ENCODE results near the gene ATP11A. TPM values are rescaled to one million over a fixed set of nuclear protein-coding genes. Genes with fewer than 3 reads are reported as not detected.

Gene ATP11A
- total RNA-seq, 2 donors from 2014 or later = 122 to 140 TPM

- 93 to 98% methylated on average over 16 to 18 of the region's 18 CpGs for WGBS, 2 experiments (ENCODE audit: insufficient coverage in 1 of 2, insufficient read length in 1 of 2)
- H3K9me3 ChIP-seq (ENCODE audit: control insufficient read depth, low read length) = peaks cover 15% of the 10 kb centered on the region
- TF ChIP-seq CTCF (conservative IDR thresholded peaks at IDR 0.05) = no peak
Observed at GRCh38 chr13:112867301-112867711, 177.5 kb downstream of the ATP11A start.

DNA sequence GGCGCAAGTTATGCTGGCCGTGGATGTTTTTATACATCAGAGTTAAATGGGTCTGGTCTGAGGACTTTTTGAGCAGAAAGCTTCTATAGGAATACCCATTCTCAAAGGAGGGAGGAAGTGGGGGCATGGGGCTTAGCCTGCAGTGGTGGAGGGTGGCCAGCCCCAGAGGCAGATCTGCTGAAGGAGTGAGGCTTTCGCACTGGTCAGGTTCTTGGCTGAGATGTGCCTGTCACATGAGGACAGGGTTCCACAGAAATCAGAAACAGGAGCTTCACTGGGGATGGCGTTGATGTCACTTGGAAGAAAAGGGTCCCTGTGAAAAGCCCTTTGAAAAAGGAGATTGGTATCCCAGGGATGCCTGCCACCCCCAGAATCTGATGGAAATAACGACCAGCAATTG, 178.5 kb downstream of the ATP11A start:
- no peak overlapping the region for H3K27ac Mint-ChIP-seq
- no peaks in the 10 kb centered on the region for H3K27me3 Mint-ChIP-seq (ENCODE audit: insufficient read depth)

More at GRCh38 chr13:112867301-112867711, 177.5 kb downstream of the ATP11A start:
- Histone ChIP-seq H3K4me3 (ENCODE audit: low read length) (no peak overlapping the region), H3K4me1 (ENCODE audit: control insufficient read depth, insufficient read depth, low read length) (no peaks in the 10 kb centered on the region), H3K9ac (ENCODE audit: extremely low read depth, low read length, poor library complexity, severe bottlenecking) (no peak overlapping the region), H3K27me3 (ENCODE audit: control insufficient read depth, insufficient read depth, low read length, poor library complexity, severe bottlenecking) (no peaks in the 10 kb centered on the region), H3K36me3 (ENCODE audit: control insufficient read depth, insufficient read depth, low read length) (peaks cover 54% of the 10 kb centered on the region), H3K27ac (ENCODE audit: low read depth, low read length) (no peak overlapping the region)
- Mint-ChIP-seq H3K9me3 (peaks cover 13% of the 10 kb centered on the region), H3K27ac (no peak overlapping the region), H3K4me1 (peaks cover 3% of the 10 kb centered on the region), H3K36me3 (ENCODE audit: low read depth) (peaks cover 64% of the 10 kb centered on the region), H3K27me3 (ENCODE audit: insufficient read depth) (no peaks in the 10 kb centered on the region), H3K4me3 (no peak overlapping the region)
- DNase-seq = no peak

GRCh38 chr13:112869202-112870050, 179.6 kb downstream of the ATP11A start:
- H3K36me3 Mint-ChIP-seq (ENCODE audit: low read depth) = peaks cover 68% of the 10 kb centered on the region
- H3K27ac ChIP-seq (ENCODE audit: low read depth, low read length) = no peak overlapping the region
- H3K27ac Mint-ChIP-seq = no peak overlapping the region
- H3K36me3 ChIP-seq (ENCODE audit: control insufficient read depth, insufficient read depth, low read length) = peaks cover 73% of the 10 kb centered on the region
- peaks cover 3% of the 10 kb centered on the region for H3K4me1 Mint-ChIP-seq
- peak; percentile 45 for DNase-seq
- H3K9ac ChIP-seq (ENCODE audit: extremely low read depth, low read length, poor library complexity, severe bottlenecking) = no peak overlapping the region
- no peak overlapping the region for H3K4me3 ChIP-seq (ENCODE audit: low read length)
- TF ChIP-seq CTCF (conservative IDR thresholded peaks at IDR 0.05) = no peak
- H3K4me1 ChIP-seq (ENCODE audit: control insufficient read depth, insufficient read depth, low read length) = no peaks in the 10 kb centered on the region
- H3K27me3 ChIP-seq (ENCODE audit: control insufficient read depth, insufficient read depth, low read length, poor library complexity, severe bottlenecking) = no peaks in the 10 kb centered on the region
- H3K9me3 ChIP-seq (ENCODE audit: control insufficient read depth, low read length) = peaks cover 33% of the 10 kb centered on the region
- 92 to 94% methylated on average over 11 to 15 of the region's 15 CpGs for whole genome bisulfite sequencing, 2 experiments (ENCODE audit: insufficient coverage in 1 of 2, insufficient read length in 1 of 2)
- no peaks in the 10 kb centered on the region for H3K27me3 Mint-ChIP-seq (ENCODE audit: insufficient read depth)
- peaks cover 26% of the 10 kb centered on the region for H3K9me3 Mint-ChIP-seq
- no peak overlapping the region for H3K4me3 Mint-ChIP-seq

More for the DNA sequence above, 178.5 kb downstream of the ATP11A start:
- H3K36me3 ChIP-seq (ENCODE audit: control insufficient read depth, insufficient read depth, low read length) = peaks cover 62% of the 10 kb centered on the region
- no peak overlapping the region for H3K27ac ChIP-seq (ENCODE audit: low read depth, low read length)
- H3K27me3 ChIP-seq (ENCODE audit: control insufficient read depth, insufficient read depth, low read length, poor library complexity, severe bottlenecking) = no peaks in the 10 kb centered on the region
- peaks cover 25% of the 10 kb centered on the region for H3K9me3 ChIP-seq (ENCODE audit: control insufficient read depth, low read length)
- no peak for DNase-seq
- 91 to 97% methylated on average over 4 to 5 of the region's 5 CpGs for WGBS, 2 experiments (ENCODE audit: insufficient coverage in 1 of 2, insufficient read length in 1 of 2)
- no peak for TF ChIP-seq CTCF (conservative IDR thresholded peaks at IDR 0.05)
- Mint-ChIP-seq H3K4me3 (no peak overlapping the region), H3K4me1 (peaks cover 3% of the 10 kb centered on the region), H3K36me3 (ENCODE audit: low read depth) (peaks cover 64% of the 10 kb centered on the region), H3K9me3 (peaks cover 21% of the 10 kb centered on the region)
- H3K4me3 ChIP-seq (ENCODE audit: low read length) = no peak overlapping the region
- no peaks in the 10 kb centered on the region for H3K4me1 ChIP-seq (ENCODE audit: control insufficient read depth, insufficient read depth, low read length)
- no peak overlapping the region for H3K9ac ChIP-seq (ENCODE audit: extremely low read depth, low read length, poor library complexity, severe bottlenecking)

Data from endodermal cell (in vitro differentiated cells).